ENCODE measurements around the gene CILP.

DNA sequence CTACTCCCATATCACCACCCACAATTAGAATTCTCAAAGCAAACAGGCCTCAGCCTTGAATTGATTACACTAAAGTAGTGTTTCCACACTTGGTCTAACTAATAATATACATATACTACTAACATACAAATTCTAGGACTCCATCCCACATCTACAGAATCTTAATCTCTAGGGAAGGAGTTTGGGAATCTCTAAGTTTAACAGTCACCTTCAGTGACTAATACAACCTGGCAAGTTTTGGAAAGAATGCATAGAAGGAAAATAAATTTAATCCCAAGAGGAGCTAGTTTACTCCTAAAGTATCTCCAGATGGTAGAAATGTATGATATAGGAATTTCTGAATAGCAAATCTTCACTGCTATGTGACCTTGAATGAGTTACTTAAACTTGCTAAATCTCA is 35.2 kb downstream of the CILP start:
- no peak for TF ChIP-seq EZH2phosphoT487 (conservative IDR thresholded peaks at IDR 0.05; ENCODE audit: low read length)
- TF ChIP-seq, protein P1, sequence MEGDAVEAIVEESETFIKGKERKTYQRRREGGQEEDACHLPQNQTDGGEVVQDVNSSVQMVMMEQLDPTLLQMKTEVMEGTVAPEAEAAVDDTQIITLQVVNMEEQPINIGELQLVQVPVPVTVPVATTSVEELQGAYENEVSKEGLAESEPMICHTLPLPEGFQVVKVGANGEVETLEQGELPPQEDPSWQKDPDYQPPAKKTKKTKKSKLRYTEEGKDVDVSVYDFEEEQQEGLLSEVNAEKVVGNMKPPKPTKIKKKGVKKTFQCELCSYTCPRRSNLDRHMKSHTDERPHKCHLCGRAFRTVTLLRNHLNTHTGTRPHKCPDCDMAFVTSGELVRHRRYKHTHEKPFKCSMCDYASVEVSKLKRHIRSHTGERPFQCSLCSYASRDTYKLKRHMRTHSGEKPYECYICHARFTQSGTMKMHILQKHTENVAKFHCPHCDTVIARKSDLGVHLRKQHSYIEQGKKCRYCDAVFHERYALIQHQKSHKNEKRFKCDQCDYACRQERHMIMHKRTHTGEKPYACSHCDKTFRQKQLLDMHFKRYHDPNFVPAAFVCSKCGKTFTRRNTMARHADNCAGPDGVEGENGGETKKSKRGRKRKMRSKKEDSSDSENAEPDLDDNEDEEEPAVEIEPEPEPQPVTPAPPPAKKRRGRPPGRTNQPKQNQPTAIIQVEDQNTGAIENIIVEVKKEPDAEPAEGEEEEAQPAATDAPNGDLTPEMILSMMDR (IDR thresholded peaks at IDR 0.05; ENCODE audit: insufficient read depth, low read length, poor library complexity, severe bottlenecking) = no peak

Data from SU-DHL-6 (cell line).